ENCODE results near the gene USH2A.

USH2A gene

DNA sequence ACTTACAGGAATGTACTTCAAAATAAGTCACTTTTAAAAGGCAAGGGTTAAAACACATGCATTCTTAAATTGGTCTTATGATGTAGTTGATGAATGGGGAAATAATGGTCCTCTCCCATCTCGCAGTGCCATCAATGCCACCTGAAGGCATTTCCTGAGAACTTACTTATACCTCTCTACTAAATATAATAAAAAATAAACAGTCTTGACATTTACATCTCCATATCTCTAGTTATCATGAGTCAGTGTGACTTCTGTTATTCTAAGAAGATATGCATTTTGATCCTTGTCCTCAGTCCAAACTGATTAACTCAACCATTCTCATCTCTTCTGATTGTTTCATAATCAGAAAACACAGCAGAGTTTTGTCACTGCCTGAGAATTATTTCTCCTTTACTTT, 253.9 kb downstream of the USH2A start (continued):
- TF ChIP-seq ZNF785 (tag by site-specific recombination; IDR thresholded peaks at IDR 0.05) = no peak
- no peak for TF ChIP-seq INSM2 (tag by site-specific recombination; IDR thresholded peaks at IDR 0.05)

DNA sequence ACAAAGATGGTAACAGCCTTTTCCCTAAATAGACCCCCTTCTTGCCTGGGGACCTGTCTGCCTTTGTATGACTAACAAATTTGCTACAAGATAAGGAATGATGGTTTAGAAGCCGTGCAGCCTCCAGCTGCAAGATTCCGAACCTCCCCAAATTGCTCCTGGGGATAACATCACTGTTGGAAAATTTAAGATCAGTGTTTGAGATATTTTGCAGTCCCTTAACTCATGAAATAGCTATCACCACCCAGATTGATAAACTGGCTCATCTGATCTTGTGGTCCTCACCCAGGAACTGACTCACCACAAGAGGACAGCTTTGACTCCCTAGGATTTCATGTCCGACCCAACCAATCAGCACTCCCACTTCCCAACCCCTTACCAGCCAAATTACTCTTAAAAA, 254.7 kb downstream of the USH2A start:
- TF ChIP-seq OVOL3 (tag by site-specific recombination; IDR thresholded peaks at IDR 0.05) (no peak), SCRT1 (tag by site-specific recombination; IDR thresholded peaks at IDR 0.05; ENCODE audit: borderline replicate concordance) (no peak), ZNF37A (tag by site-specific recombination; IDR thresholded peaks at IDR 0.05) (no peak), PRDM1 (tag by site-specific recombination; IDR thresholded peaks at IDR 0.05) (no peak), KLF10 (tag by site-specific recombination; IDR thresholded peaks at IDR 0.05) (no peak), KLF1 (tag by site-specific recombination; IDR thresholded peaks at IDR 0.05) (no peak), BCL11B (tag by site-specific recombination; IDR thresholded peaks at IDR 0.05; ENCODE audit: low read depth) (no peak), SP3 (tag by site-specific recombination; IDR thresholded peaks at IDR 0.05) (no peak)
- TF ChIP-seq, protein P1, sequence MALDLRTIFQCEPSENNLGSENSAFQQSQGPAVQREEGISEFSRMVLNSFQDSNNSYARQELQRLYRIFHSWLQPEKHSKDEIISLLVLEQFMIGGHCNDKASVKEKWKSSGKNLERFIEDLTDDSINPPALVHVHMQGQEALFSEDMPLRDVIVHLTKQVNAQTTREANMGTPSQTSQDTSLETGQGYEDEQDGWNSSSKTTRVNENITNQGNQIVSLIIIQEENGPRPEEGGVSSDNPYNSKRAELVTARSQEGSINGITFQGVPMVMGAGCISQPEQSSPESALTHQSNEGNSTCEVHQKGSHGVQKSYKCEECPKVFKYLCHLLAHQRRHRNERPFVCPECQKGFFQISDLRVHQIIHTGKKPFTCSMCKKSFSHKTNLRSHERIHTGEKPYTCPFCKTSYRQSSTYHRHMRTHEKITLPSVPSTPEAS (tag by site-specific recombination; IDR thresholded peaks at IDR 0.05) = no peak
- TF ChIP-seq, protein P2, sequence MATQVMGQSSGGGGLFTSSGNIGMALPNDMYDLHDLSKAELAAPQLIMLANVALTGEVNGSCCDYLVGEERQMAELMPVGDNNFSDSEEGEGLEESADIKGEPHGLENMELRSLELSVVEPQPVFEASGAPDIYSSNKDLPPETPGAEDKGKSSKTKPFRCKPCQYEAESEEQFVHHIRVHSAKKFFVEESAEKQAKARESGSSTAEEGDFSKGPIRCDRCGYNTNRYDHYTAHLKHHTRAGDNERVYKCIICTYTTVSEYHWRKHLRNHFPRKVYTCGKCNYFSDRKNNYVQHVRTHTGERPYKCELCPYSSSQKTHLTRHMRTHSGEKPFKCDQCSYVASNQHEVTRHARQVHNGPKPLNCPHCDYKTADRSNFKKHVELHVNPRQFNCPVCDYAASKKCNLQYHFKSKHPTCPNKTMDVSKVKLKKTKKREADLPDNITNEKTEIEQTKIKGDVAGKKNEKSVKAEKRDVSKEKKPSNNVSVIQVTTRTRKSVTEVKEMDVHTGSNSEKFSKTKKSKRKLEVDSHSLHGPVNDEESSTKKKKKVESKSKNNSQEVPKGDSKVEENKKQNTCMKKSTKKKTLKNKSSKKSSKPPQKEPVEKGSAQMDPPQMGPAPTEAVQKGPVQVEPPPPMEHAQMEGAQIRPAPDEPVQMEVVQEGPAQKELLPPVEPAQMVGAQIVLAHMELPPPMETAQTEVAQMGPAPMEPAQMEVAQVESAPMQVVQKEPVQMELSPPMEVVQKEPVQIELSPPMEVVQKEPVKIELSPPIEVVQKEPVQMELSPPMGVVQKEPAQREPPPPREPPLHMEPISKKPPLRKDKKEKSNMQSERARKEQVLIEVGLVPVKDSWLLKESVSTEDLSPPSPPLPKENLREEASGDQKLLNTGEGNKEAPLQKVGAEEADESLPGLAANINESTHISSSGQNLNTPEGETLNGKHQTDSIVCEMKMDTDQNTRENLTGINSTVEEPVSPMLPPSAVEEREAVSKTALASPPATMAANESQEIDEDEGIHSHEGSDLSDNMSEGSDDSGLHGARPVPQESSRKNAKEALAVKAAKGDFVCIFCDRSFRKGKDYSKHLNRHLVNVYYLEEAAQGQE (tag by site-specific recombination; IDR thresholded peaks at IDR 0.05) = no peak
- H3K27ac ChIP-seq (ENCODE audit: extremely low read depth, low read depth, low read length) = no peak overlapping the region
- POLR2A ChIA-PET = no interaction called here

GRCh38 chr1:216154063-216154462, 269.2 kb downstream of the USH2A start:
- Histone ChIP-seq H3K4me3 (ENCODE audit: low read depth, low read length) (no peak overlapping the region), H3K36me3 (ENCODE audit: control insufficient read depth in 2 of 2, insufficient read depth in 1 of 2, low read length in 2 of 2) (no peaks in the 10 kb centered on the region), H3K27ac (ENCODE audit: extremely low read depth, low read depth, low read length) (no peak overlapping the region), H3K9me3 (ENCODE audit: control insufficient read depth, insufficient read depth, low read depth, low read length) (no peaks in the 10 kb centered on the region), H3K4me1 (ENCODE audit: control insufficient read depth, insufficient read depth, low read length) (no peaks in the 10 kb centered on the region)
- CTCF ChIA-PET = no interaction called here
- POLR2A ChIA-PET = no interaction called here
- TF ChIP-seq, protein P2 (tag by site-specific recombination; IDR thresholded peaks at IDR 0.05) = no peak
- TF ChIP-seq ZNF16 (tag by site-specific recombination; IDR thresholded peaks at IDR 0.05; ENCODE audit: low read depth) (no peak), ZNF394 (tag by site-specific recombination; IDR thresholded peaks at IDR 0.05; ENCODE audit: borderline replicate concordance) (no peak), ZNF2 (tag by site-specific recombination; IDR thresholded peaks at IDR 0.05) (no peak), ZNF530 (tag by site-specific recombination; IDR thresholded peaks at IDR 0.05; ENCODE audit: low read depth) (no peak), ZNF670 (tag by site-specific recombination; IDR thresholded peaks at IDR 0.05; ENCODE audit: low read depth) (no peak), ZBTB44 (tag by site-specific recombination; IDR thresholded peaks at IDR 0.05) (no peak), ZNF341 (tag by site-specific recombination; IDR thresholded peaks at IDR 0.05; ENCODE audit: low read depth) (no peak), ZNF423 (tag by site-specific recombination; IDR thresholded peaks at IDR 0.05) (no peak), ZIC2 (tag by site-specific recombination; IDR thresholded peaks at IDR 0.05) (no peak), ZFHX2 (tag by site-specific recombination; conservative IDR thresholded peaks at IDR 0.05) (no peak)

More for the DNA sequence above, 254.7 kb downstream of the USH2A start:
- Histone ChIP-seq H3K4me1 (ENCODE audit: control insufficient read depth, insufficient read depth, low read length) (no peaks in the 10 kb centered on the region), H3K4me3 (ENCODE audit: low read depth, low read length) (no peak overlapping the region), H3K9me3 (ENCODE audit: control insufficient read depth, insufficient read depth, low read depth, low read length) (no peaks in the 10 kb centered on the region), H3K36me3 (ENCODE audit: control insufficient read depth in 2 of 2, insufficient read depth in 1 of 2, low read length in 2 of 2) (no peaks in the 10 kb centered on the region)
- CTCF ChIA-PET = no interaction called here

Measured in HEK293 (cell line).